ENCODE data around the gene RAB40B. TPM values are rescaled to one million over a fixed set of nuclear protein-coding genes. Genes with fewer than 3 reads are reported as not detected.

Gene RAB40B
- total and polyA plus RNA-seq, 12 donors, result 4.1 to 33.3 (median 14.0) TPM

DNA sequence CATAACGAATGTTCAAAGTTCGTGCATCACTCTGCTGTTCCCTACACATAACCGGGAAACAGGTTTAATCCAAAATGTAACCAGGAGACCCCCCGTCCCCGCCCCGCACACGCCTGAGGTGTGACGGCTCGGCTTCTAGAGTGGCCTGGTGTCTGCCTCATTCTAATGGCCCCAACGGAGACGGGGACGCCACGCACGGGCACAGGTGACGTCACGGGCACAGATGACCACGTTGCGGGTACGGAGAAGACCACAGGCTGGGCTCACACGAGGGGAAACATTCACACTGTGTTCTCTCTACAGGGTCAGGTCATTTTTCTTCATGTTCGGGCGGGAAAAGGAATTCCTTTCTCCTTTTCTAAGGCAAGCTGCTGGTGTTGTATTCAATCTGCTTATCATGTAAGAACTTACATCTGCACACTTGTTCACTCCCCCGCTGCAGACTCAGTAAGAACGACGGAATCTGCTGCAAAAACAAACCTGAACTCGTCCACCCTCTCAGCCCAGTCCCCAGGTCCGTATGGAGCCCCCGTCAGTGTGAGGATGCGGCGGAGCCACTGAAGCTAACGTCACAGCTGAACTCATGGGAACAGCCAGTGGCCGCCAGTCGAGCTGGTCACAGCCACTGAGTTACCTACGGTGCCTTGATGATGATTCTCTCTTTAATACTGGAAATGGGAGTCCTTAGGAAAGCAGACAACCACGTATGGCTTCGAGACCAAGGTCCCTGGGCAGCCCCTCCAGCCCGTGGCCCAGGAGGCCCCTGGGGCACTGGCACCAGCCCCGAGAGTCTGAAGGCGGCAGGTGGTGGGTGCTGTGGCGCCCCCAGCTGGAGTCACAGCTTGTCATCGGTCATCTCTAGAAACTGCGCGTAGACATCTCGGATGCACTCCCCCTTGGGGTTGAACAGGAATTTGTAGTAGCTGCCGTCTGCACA is 83.1 kb downstream of the RAB40B start:
- 91 to 93% (median 91%) methylated on average over 35 to 45 of the region's 45 CpGs for WGBS, 4 donors
- intact Hi-C loops (cut with DNase I), result no loop called here
- H3K36me3 ChIP-seq (replicated peaks in 1 of 2), result peaks cover 0 to 58% of the 10 kb centered on the region in 2 donors

DNA sequence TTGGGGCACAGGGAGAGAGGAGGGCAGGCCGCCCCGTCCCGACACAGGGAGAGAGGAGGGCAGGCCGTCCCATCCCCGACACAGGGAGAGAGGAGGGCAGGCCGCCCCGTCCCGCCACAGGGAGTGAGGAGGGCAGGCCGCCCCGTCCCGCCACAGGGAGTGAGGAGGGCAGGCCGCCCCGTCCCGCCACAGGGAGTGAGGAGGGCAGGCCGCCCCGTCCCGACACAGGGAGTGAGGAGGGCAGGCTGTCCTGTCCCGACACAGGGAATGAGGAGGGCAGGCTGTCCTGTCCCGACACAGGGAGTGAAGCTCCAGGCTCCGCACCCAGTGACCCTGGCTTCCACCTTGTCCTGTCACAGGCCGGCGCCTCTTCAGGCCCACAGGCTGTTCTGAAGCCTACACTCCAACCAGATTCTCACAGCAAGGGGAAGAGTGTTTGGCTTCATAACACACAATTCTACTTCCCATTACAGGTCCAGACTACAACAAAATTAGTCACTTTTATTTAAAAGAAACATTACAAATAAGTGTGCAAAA is 84.3 kb downstream of the RAB40B start:
- peaks cover 0 to 47% of the 10 kb centered on the region in 2 donors for H3K36me3 ChIP-seq (replicated peaks in 1 of 2)
- 85 to 100% (median 94%) methylated on average over 3 to 22 of the region's 22 CpGs for WGBS, 4 donors
- intact Hi-C loops (cut with DNase I), result no loop called here

More for the DNA sequence above, 83.1 kb downstream of the RAB40B start:
- TF ChIP-seq POLR2A (IDR thresholded peaks at IDR 0.05), result no peak
- TF ChIP-seq, protein P1, sequence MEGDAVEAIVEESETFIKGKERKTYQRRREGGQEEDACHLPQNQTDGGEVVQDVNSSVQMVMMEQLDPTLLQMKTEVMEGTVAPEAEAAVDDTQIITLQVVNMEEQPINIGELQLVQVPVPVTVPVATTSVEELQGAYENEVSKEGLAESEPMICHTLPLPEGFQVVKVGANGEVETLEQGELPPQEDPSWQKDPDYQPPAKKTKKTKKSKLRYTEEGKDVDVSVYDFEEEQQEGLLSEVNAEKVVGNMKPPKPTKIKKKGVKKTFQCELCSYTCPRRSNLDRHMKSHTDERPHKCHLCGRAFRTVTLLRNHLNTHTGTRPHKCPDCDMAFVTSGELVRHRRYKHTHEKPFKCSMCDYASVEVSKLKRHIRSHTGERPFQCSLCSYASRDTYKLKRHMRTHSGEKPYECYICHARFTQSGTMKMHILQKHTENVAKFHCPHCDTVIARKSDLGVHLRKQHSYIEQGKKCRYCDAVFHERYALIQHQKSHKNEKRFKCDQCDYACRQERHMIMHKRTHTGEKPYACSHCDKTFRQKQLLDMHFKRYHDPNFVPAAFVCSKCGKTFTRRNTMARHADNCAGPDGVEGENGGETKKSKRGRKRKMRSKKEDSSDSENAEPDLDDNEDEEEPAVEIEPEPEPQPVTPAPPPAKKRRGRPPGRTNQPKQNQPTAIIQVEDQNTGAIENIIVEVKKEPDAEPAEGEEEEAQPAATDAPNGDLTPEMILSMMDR (IDR thresholded peaks at IDR 0.05), result no peak
- DNase-seq, result no peak
- Histone ChIP-seq H3K9me3 (replicated peaks in 1 of 3) (no peaks in the 10 kb centered on the region), H3K4me3 (no peak overlapping the region), H3K27ac (no peak overlapping the region), H3K4me1 (replicated peaks in 1 of 2) (peaks cover 0 to 6% of the 10 kb centered on the region in 2 donors), H3K27me3 (no peaks in the 10 kb centered on the region)

GRCh38 chr17:82613283-82614094 is 85.0 kb downstream of the RAB40B start:
- TF ChIP-seq, protein P1 (IDR thresholded peaks at IDR 0.05), result no peak
- no peak for TF ChIP-seq POLR2A (IDR thresholded peaks at IDR 0.05)
- intact Hi-C loops (cut with DNase I), result no loop called here
- no peak overlapping the region for H3K4me3 ChIP-seq
- H3K27me3 ChIP-seq, result no peaks in the 10 kb centered on the region
- DNase-seq, result no peak
- WGBS, 4 donors, result 88 to 91% (median 90%) methylated on average over 28 to 37 of the region's 37 CpGs
- peaks cover 0 to 40% of the 10 kb centered on the region in 2 donors for H3K36me3 ChIP-seq (replicated peaks in 1 of 2)
- H3K4me1 ChIP-seq (replicated peaks in 1 of 2), result peaks cover 0 to 6% of the 10 kb centered on the region in 2 donors
- no peaks in the 10 kb centered on the region for H3K9me3 ChIP-seq (replicated peaks in 1 of 3)
- no peak overlapping the region for H3K27ac ChIP-seq

More for the DNA sequence above, 84.3 kb downstream of the RAB40B start:
- Histone ChIP-seq H3K4me1 (replicated peaks in 1 of 2) (peaks cover 0 to 6% of the 10 kb centered on the region in 2 donors), H3K9me3 (replicated peaks in 1 of 3) (no peaks in the 10 kb centered on the region), H3K27ac (no peak overlapping the region), H3K27me3 (no peaks in the 10 kb centered on the region), H3K4me3 (no peak overlapping the region)
- no peak for DNase-seq
- TF ChIP-seq POLR2A (IDR thresholded peaks at IDR 0.05), result no peak
- TF ChIP-seq, protein P1 (IDR thresholded peaks at IDR 0.05), result no peak
